OCI-LY3 (cell line): ENCODE data around the gene C7orf57.

Experiments used
- EZH2phosphoT487 ChIP-seq: fragments of 200-600 bp; shearing (Covaris generic); IDR thresholded peaks from 2 replicates; pipeline ENCODE4 v1.6.1; 2018; ENCODE audit warnings: antibody characterized with exemption, mixed run types, low read depth
- TF ChIP-seq, protein P1 (sequence below): fragments of 200-600, 300-600 bp; sonication (generic); IDR thresholded peaks from 2 replicates; pipeline ENCODE4 v1.5.1; 2014; ENCODE audit warnings: antibody characterized with exemption, low read length, low read depth

GRCh38 chr7:48035967-48036478, 680 bp downstream of the C7orf57 start:
- no peak for TF ChIP-seq EZH2phosphoT487
- TF ChIP-seq, protein P1, sequence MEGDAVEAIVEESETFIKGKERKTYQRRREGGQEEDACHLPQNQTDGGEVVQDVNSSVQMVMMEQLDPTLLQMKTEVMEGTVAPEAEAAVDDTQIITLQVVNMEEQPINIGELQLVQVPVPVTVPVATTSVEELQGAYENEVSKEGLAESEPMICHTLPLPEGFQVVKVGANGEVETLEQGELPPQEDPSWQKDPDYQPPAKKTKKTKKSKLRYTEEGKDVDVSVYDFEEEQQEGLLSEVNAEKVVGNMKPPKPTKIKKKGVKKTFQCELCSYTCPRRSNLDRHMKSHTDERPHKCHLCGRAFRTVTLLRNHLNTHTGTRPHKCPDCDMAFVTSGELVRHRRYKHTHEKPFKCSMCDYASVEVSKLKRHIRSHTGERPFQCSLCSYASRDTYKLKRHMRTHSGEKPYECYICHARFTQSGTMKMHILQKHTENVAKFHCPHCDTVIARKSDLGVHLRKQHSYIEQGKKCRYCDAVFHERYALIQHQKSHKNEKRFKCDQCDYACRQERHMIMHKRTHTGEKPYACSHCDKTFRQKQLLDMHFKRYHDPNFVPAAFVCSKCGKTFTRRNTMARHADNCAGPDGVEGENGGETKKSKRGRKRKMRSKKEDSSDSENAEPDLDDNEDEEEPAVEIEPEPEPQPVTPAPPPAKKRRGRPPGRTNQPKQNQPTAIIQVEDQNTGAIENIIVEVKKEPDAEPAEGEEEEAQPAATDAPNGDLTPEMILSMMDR: no peak
